ENCODE results near the gene HSDL2.

The HSDL2 gene

GRCh38 chr9:112378328-112379176 is 1.4 kb upstream of the HSDL2 start:
- CTCF ChIA-PET, result interaction anchor here (0.9 to 3.0 kb wide), 10 partner anchors 11 to 414 kb away, joined by 3 to 27 read pairs (median 4); no protein-coding TSS in a partner anchor
- peak overlapping the region; percentile 90 for H3K4me3 ChIP-seq (ENCODE audit: low read depth, low read length)
- POLR2A ChIA-PET, result interaction anchor here (1.1 to 1.3 kb wide), 4 partner anchors 9 to 264 kb away, joined by 3 to 5 read pairs (median 4); no protein-coding TSS in a partner anchor
- TF ChIP-seq CTCF (IDR thresholded peaks at IDR 0.05; ENCODE audit: insufficient read depth, low read length, missing control alignments), result no peak
- DNase-seq (ENCODE audit: low read depth, low spot score), result no peak

- H3K4me3 ChIP-seq (ENCODE audit: low read depth, low read length), result peak overlapping the region; percentile 90
- DNase-seq (ENCODE audit: low read depth, low spot score), result peak; percentile 78
- POLR2A ChIA-PET, result interaction anchor here (0.6 to 1.4 kb wide), 9 partner anchors 8 to 469 kb away, joined by 3 to 6 read pairs (median 4); partner anchors contain the start of genes KIAA1958 and PTBP3
- CTCF ChIA-PET, result interaction anchor here (0.9 to 3.0 kb wide), 15 partner anchors 10 to 413 kb away, joined by 3 to 27 read pairs (median 3); no protein-coding TSS in a partner anchor
- peak; percentile 5 for TF ChIP-seq CTCF (IDR thresholded peaks at IDR 0.05; ENCODE audit: insufficient read depth, low read length, missing control alignments)
These were observed 469 bp upstream of the HSDL2 start for GRCh38 chr9:112379177-112380101.

- ChIA-PET CTCF (interaction anchor here (1.4 to 3.0 kb wide), 2 partner anchors 19 to 325 kb away, joined by 5 to 27 read pairs; no protein-coding TSS in a partner anchor), POLR2A (interaction anchor here (1.4 kb wide), 2 partner anchors 48 to 105 kb away, joined by 4 to 6 read pairs; partner anchors contain the start of genes KIAA1958 and PTBP3)
- H3K4me3 ChIP-seq (ENCODE audit: low read depth, low read length), result peak overlapping the region; percentile 90
- no peak for TF ChIP-seq CTCF (IDR thresholded peaks at IDR 0.05; ENCODE audit: insufficient read depth, low read length, missing control alignments)
- DNase-seq (ENCODE audit: low read depth, low spot score), result no peak
These were observed 915 bp downstream of the HSDL2 start for GRCh38 chr9:112380825-112381221.

- TF ChIP-seq CTCF (IDR thresholded peaks at IDR 0.05; ENCODE audit: insufficient read depth, low read length, missing control alignments), result no peak
- H3K4me3 ChIP-seq (ENCODE audit: low read depth, low read length), result no peak overlapping the region
- ChIA-PET POLR2A (no interaction called here), CTCF (no interaction called here)
- DNase-seq (ENCODE audit: low read depth, low spot score), result no peak
These were observed 2.2 kb downstream of the HSDL2 start for GRCh38 chr9:112382066-112382465.

GRCh38 chr9:112382501-112383364 is 2.8 kb downstream of the HSDL2 start:
- no peak for TF ChIP-seq CTCF (IDR thresholded peaks at IDR 0.05; ENCODE audit: insufficient read depth, low read length, missing control alignments)
- no peak for DNase-seq (ENCODE audit: low read depth, low spot score)
- ChIA-PET POLR2A (no interaction called here), CTCF (no interaction called here)
- H3K4me3 ChIP-seq (ENCODE audit: low read depth, low read length), result no peak overlapping the region
